Fibroblast of skin of right biceps (primary cell): ENCODE data around the gene ZNF8.
A peak's percentile ranks its signal among the peaks of the same experiment; 100 is the strongest.

ENCODE experiments used
- DNase-seq: peaks from one replicate; pipeline ENCODE4 v3.0.0-alpha.2; 2013

Gene ZNF8

DNA sequence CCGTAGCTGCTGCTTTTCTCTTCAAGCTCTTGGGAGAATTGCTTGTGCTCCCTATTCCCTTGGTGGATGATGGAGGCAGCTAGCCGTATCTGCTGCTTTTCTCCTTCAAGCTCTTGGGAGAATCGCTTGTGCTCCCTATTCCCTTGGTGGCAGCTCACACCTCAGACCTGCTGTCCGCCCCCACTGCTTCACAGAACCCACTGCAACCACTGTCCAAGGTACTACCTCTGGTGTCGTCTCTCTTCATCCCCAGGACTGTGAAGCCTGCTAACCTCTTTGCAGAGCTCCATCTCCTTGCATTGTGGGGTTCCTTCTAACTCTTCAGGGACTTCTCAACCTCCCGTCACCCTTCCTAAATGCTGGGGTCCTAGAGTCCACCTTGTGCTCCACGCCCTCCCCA, 21.9 kb downstream of the ZNF8 start:
- DNase-seq, result no peak

DNA sequence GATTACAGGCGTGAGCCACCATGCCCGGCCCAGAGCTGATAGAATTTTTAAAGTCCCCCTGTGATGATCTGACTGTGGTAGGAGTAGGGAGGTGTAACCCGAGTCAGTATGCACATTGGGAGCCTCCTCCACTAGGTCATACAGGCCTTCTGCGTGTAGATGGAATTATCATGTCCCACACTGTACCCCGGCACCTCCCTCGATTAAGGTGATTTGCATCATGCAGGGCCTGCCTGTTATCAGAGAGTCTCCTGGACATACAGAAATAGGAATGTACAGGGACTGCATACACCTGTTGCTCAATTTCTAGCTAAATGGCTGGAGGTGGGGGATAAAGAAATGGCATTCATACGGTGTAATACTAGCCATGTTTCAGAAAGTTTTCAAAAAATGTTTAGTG, 25.5 kb downstream of the ZNF8 start:
- DNase-seq, result no peak

DNA sequence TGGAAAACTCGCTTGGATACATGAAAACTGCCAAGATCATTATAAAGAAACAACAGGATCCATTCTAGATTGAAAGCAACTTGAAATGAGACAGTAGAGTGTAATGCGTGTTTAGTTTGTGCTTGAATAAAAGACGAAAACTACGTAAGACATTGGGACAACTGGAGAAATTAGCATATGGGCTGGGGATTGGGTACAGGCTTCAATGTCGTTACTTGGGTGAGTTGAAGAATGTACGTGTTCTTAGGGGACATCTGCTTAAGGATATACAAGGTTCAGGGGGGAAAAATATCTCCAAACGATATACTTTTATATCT, 26.0 kb downstream of the ZNF8 start:
- DNase-seq, result no peak

DNA sequence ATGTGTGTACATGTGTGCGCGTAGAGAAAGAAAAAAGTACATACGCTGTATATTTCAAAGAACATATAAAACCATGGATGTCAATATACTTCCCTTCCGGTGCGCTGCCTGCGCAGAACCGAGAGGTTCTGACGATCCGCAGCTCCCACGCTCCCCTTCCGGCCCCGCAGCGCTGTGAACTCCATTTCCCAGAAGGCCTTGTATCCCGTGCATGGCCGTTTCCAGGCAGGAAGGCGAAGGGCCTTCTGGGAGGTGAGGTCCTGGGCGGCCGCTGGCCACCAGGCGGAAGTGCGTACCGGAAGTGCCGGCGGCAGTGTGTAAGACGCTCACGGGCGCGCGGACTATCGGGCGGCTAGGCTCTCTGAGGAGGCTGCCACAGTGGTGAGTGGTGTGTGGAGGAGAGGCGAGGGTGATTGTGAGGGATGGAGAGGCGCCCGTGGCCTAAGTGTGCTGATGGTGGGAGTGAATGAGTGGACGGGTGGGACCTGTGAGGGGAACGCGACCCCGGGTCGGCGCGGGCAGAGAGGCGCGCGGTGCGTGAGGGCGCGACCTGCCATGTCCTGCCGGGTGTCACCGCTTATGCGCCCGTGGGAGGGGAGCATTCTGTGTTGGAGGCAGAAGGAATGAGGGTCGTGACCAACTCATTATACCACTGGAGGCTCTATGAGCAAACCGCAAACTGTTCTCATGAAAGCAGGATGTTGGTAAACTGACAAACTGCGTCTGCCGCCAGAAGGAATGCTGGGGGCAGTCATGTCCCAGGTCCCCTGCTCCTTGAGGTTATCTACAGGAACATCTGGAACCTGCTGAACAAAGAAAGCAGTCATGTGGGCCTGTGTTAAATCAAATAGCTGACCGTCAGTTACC, 26.5 kb downstream of the ZNF8 start, which contains the start of gene ERVK3-1:
TSS of gene ERVK3-1 (plus strand) at position 313 of the 867 bp plus-strand sequence. CDS start 6,792 bp downstream, outside the sequence.
- DNase-seq, result peak; percentile 97

DNA sequence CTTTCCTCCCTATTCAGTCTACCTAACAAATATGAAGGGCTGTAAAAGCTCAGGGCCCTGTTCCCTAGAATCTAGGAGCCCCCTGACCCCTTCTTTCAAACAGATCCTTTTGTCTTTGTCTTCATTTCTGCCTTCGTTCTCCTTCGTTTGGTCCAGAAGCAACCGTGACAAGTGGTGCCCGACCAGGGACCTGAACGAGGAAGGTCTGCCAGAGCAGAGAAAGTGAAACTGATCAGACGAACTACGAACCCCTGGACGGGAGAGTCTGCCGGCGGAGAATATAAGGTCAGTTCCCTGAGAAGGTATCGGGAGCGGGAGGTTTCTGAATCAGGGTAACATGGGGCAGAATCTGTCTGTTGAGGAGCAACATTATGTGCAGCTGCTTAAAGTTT, 27.2 kb downstream of the ZNF8 start:
- DNase-seq, result no peak

DNA sequence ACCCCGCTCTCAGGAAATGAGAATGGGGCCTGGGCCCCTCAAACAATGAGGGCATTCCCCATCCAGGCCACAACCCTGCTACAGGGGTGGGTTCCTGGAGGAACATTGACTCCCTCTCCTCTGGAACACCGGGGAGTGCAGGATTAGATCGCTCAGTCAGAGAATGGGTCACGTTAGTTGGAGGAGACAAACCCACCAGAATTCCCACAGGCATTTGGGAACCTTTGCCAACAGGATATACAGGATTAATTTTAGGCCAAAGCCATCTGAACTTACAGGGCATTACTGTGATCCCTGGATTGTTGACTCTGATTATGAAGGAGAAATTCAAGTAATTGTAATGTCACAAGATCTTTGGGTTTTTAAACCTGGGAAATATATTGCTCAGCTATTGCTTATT, 29.0 kb downstream of the ZNF8 start:
- no peak for DNase-seq

DNA sequence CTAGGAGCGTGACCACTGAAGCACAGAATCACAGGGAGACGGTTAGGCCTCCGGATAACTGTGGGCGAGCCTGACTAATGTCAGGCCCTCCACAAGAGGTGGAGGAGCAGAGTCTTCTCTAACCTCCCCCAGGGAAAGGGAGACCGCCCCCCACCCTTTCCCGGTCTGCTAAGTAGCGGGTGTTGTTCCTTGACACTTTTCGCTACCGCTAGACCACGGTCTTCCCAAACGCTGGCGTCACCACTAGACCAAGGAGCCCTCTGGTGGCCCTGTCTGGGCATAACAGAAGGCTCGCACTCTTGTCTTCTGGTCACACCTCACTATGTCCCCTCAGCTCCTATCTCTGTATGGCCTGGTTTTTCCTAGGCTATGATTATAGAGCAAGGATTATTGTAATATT, 31.9 kb downstream of the ZNF8 start:
- peak; percentile 8 for DNase-seq

DNA sequence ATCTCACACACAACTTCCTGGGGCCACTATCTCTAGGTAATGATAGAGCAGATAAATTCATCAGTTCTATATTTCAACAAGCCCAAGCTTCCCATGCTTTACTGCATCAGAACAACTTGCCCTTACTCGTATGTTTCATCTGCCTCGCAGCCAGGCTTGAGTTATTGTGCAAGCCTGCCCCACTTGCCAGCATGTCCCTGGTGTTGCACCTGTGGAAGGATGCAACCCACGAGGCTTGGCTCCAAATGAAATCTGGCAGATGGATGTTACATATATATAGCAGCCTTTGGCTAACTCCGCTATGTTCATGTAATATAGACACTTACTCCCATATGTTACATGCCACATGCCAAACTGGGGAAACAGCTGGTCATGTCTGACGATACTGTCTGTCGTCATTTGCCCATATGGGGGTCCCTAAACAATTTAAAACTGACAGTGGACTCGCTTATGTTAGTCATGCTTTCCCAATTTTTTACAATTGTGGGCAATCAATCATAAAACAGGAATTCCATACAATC, 32.6 kb downstream of the ZNF8 start:
- no peak for DNase-seq

DNA sequence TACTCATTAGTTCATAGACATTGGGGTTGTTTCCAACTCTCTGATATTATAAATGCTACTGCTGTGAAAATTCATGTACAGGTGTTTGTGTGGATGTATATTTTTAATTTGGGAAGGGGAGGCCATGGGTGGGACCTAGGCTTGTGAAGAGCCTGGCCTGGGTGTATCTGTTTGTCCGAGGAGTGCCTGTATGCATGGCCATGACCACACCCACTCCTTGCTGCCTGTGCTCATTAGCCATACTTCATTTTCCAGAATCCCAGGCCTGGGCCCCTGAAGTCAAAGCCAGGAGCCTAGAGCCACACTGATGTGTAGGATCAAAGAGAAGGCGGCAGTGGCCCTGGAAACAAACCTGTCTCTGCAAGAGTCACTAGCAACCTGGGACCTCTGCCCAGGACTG, 36.8 kb downstream of the ZNF8 start:
- no peak for DNase-seq

DNA sequence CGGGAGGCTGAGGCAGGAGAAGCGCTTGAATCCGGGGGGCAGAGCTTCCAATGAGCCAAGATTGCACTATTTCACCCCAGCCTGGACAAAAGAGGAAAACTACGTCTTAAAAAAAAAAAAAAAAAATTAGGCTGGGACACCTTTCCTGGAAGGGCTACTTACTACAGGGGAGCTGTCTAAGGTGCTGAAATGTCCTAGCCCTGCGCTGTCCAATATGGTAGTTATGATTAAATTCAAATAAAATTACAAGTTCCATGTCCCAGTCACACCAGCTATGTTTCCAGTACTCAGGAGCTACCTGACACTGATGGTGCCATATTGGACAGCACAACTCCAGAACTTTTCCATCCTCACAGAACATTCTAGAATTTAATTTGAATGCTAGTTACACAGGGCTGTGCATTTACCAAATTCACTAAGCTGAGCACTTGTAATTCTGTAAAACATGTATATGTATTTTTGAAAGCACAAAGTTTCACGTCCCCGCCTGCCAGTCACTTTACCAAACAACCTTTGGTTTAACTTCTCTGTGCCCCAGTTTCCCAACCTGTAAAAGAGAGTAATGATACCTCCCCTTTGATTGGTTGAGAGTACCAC, 38.8 kb downstream of the ZNF8 start:
- DNase-seq, result peak; percentile 48

DNA sequence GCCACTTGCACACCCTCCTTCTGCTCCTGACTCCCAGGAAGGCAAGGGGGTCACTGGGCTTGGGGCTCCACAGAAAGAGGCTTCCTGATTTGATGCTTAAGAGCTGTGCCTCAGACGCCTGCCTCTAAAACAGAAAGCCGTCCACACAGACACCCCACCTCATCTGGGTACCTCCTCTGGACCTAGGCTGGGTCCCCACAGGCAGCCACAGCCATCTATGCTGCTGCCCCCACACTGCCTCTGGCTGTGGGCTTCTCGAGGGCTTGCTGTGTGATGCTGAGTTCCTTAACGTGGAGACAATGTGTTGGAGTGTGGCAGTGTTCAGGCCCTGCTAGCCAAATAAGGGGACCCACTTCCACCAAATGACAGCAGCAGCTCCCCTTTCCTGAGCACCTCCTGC, 39.5 kb downstream of the ZNF8 start:
- DNase-seq, result no peak

DNA sequence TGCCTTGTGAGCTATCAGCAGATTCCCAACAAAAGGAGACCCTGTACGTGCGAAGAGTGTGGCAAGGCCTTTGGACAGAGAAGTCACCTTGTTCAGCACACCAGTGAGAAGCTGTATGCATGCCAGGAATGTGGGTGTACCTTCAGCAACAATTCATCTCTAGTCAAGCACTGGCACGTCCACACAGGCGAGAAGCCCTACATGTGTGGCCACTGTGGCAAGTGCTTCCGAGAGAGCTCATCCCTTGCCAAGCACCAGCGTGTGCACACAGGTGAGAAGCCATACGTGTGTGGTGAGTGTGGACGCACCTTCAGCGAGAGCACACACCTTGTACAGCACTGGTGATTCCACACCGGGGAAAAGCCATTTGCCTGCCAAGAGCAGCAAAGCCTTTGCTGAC, 40.5 kb downstream of the ZNF8 start:
- no peak for DNase-seq

DNA sequence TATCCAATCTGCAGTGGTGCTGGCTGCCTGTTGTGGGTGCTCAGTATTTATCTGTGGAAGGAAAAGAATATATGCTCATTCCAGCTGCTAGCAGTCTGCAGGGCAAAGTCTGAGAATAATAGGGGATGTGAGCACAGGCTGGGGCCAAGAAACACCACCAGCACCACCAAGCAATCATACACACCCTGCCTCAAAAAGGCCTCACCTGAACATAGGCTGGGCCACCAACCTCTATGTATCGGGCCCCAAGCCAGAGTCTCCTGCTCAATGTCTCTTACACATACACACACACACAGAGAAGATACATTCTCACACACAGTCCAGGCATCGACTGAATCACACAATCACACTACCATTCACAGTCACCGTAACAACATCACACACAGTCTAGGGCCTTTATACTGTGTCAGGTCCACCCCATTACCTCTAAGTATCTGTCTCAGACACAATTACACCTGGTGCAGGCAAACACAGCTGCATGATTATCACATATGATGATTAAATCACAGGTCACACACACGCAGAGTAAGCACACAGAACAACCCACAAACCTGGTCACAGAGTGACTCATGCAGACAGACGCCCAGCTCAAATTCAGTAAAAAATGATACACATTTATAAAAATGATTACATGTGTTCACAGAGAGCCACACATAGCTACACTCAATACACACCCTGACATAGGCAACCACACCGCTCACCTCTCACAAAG, 46.7 kb downstream of the ZNF8 start:
- peak; percentile 13 for DNase-seq

DNA sequence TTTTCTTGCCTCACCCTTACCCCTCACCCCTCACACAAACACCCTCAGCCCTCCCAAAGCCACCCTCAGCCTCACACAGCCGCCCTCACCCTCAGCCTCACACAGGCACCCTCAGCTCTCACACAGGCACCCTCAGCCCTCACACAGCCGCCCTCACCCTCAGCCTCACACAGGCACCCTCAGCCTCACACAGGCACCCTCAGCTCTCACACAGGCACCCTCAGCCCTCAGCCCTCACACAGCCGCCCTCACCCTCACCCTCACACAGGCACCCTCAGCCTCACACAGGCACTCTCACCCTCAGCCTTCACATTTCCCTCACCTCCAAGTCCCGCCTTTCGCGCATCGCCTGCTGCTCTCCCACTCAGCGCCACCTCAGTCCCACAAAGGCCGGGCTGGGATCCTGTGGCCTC, 47.8 kb downstream of the ZNF8 start:
- DNase-seq, result no peak

DNA sequence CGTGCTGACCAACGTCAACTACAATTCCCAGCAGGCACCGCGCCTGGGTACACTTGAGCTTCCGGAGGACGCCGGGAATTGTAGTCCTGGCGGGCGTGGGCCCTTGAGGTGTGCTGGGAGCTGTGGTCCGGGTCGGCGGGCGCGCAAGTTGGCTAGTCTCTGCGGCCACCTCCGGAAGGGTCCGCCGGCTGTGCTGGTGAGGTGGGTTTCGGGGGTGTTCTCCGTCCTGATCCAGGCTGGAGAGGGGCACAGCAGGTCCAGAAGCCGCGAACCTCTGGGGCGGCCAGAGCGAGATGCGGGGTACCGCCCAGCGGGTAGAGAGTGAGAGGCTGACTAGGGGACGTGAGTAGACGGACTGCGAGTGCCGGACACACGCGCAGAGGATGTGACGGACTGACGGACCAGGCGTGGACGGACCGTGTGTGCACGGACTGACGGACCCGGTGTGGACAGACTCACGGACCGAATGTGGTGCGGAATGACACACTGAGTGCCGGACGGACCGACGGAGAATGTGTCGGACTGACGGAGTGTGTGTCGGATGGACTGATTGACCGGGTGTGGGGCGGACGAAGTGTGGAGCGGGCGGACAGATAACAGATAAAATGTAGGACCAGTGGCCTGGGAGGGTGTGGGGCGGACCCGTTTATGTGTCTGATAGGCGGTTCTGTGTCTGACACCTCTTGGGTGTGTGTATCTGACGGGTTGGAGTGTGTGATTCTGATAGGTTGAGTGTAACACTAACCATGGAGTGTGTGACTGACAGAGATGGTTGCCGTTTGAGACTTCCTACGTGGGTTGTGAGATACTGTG, 48.4 kb downstream of the ZNF8 start, which contains the start of gene ZSCAN22:
TSS of gene ZSCAN22 (plus strand) at position 81 of the 813 bp plus-strand sequence. CDS start 7,809 bp downstream, outside the sequence.
- peak; percentile 95 for DNase-seq

DNA sequence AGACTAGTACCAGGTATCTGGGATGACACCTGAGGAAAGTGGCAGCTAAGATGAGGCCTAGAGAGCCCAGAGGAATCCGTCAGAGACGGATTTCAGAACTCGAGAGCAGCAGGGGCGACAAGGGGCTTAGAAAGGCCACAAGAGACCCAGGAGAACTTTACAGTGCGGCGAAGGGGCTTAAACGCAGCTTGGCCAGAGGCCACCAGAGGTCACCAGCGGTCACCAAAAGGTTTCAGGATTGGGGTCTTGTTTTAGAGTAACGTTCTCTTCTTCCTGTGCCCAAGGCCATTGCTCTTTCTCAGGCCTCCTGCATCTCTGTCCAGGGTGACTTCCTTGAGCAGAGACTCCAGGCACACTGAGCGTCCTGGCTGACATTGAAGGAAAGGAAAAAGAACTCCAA, 50.2 kb downstream of the ZNF8 start:
- DNase-seq, result no peak

DNA sequence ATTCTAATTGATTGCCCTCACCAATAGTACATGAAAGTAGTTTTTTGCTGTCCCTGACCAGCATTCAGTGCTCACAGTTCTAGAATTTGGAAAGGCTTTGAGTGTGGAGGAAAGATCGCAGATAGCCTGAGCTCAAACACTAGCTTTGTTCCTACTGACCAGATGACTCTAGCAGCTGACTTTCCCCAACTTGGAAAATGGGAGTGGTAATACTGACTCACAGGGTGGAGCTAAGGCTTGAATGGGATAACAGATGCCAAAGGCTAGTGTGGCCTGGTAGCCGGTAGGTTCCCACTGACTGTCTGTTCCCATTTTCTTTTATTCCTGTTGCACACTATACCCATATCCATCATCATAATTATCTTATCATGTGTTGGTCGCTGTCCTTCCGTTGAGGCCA, 51.7 kb downstream of the ZNF8 start:
- no peak for DNase-seq

DNA sequence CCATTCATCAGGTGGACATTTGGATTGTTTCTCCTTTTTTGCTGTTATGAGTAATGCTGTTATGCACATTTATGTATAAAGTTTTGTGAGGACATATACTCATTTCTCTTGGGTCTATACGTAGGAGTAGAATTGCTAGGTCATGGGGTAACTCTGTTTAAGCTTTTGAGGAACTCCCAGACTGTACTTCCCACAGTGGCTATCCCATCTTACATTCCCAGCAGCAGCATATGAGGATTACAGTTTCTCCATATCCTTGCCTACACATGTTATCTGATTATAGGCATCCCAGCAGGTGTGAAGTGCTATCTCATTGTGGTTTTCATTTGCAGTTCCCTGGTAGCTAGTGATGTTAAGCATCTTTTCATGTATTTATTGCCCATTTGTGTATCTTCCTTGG, 53.9 kb downstream of the ZNF8 start:
- DNase-seq, result no peak

DNA sequence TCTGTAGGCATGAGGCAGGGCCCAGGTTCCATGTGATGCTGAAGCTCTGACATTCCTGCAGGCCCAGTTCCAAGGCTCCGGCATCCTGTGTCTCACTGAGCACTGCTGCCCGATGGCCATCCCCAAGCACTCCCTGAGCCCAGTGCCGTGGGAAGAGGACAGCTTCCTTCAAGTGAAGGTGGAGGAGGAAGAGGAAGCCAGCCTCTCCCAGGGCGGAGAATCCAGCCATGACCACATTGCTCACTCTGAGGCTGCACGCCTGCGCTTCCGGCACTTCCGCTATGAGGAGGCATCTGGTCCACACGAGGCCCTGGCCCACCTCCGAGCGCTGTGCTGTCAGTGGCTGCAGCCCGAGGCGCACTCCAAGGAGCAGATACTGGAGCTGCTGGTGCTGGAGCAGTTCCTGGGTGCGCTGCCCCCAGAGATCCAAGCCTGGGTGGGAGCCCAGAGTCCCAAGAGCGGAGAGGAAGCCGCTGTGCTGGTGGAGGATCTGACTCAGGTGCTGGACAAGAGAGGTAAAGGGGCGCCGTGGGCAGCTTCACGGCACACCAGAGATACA, 56.0 kb downstream of the ZNF8 start:
- no peak for DNase-seq

DNA sequence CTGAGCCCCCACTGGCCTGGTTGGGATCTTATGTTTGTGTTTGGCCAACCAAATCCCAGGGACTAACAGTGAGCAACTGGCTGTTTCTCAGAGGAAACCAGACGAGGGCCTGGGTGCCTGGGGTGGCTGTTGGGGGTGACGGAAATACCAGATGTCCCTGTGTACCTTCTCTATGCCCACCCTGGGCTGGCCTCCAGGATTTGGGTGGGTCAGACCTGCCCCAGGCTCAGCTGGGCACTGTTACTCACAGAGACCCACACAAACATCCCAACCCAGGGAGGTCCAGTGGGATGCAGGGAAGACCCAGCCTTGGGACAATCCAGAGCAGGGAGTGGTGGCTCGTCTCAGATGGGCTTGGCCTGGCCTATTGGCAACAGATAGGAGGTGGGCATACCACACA, 56.9 kb downstream of the ZNF8 start:
- DNase-seq, result no peak

DNA sequence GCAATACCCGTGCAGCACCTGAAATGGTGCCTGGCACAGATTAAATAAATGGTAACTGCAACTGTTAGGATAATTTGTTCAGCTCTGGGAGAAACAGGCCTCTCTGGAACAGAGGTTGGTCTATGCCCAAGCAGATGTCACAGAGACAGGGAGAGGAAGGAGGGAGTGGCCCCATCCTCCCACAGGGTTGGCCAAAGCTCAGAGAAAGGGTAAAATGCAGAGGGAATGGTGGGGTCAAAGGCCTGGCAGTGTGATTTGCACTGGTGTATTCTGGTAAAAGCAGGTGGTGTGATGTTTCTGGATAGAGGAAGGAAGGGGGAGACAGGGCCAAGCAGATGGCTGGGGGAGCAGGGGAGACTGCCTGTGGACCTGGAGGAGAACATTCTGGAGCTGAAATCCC, 57.5 kb downstream of the ZNF8 start:
- DNase-seq, result no peak

DNA sequence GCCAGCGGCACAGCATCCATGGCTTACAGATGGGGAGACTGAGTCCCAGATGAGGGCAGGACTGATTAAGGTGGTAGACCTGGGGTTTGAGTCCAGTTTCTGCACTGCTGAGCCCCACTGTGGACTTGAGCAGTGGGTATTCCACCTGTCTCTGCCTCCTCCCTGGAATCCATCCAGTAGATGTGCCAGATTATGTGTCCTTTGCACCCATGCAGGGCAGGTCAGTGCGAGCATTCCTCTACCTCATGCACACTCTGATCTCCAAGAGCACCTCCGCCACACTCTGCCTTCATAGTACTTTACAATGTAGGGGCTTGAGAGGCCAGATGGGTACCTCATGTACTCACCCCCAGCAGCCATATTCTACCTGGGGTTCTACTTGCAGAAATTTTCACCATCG, 58.1 kb downstream of the ZNF8 start:
- DNase-seq, result no peak

DNA sequence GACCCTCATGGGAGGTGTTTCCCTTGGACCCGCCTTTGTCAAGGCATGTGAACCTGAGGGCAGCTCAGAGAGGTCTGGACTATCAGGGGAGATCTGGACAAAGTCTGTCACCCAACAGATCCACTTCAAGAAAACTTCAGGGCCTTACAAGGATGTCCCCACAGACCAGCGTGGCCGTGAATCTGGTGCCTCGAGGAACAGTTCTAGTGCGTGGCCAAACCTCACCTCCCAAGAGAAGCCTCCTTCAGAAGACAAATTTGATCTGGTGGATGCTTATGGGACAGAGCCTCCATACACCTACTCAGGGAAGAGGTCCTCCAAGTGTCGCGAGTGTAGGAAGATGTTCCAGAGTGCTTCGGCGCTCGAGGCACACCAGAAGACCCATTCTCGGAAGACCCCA, 59.6 kb downstream of the ZNF8 start:
- DNase-seq, result no peak
